GM23338 (cell line): ENCODE measurements around the gene KIF4A. TPM values are rescaled to one million over a fixed set of nuclear protein-coding genes. Genes with fewer than 3 reads are reported as not detected.

ENCODE experiments used
- ATAC-seq: fragments of 200-7000 bp; cut with Tn5 transposase; 3 replicates; pipeline ENCODE4 v1.9.1; 2020
- DNase-seq: peaks from one replicate; pipeline ENCODE4 v3.0.0-alpha.2; 2015; ENCODE audit warnings: low spot score
- H2AFZ ChIP-seq: fragments of 200-600 bp; sonication (generic); 2 replicates; pipeline ENCODE4 v1.8.0; 2016; ENCODE audit warnings: antibody characterized with exemption, mild to moderate bottlenecking, moderate library complexity
- H3F3A ChIP-seq: fragments of 200-600 bp; sonication (generic); replicated peaks from 2 replicates; pipeline ENCODE4 v1.8.0; 2017; ENCODE audit warnings: antibody characterized with exemption, mixed run types, low read depth
- H3K27ac ChIP-seq: fragments of 200-600 bp; sonication (generic); 2 replicates; pipeline ENCODE4 v1.6.1; 2016; ENCODE audit warnings: low read depth
- H3K27me3 ChIP-seq: fragments of 200-600 bp; sonication (generic); 2 replicates; pipeline ENCODE4 v1.8.0; 2016; ENCODE audit warnings: mild to moderate bottlenecking, mixed run types, moderate library complexity; ENCODE audit not compliant: insufficient read depth
- H3K36me3 ChIP-seq: fragments of 200-600 bp; sonication (generic); 2 replicates; pipeline ENCODE4 v1.8.0; 2016; ENCODE audit warnings: mild to moderate bottlenecking; ENCODE audit not compliant: insufficient read depth
- H3K4me1 ChIP-seq: fragments of 200-600 bp; sonication (generic); 2 replicates; pipeline ENCODE4 v1.8.0; 2016; ENCODE audit warnings: mild to moderate bottlenecking, moderate library complexity; ENCODE audit not compliant: insufficient read depth
- H3K4me2 ChIP-seq: fragments of 200-600 bp; sonication (generic); 2 replicates; pipeline ENCODE4 v1.7.1; 2017; ENCODE audit warnings: mixed run types
- H3K4me3 ChIP-seq: fragments of 200-600 bp; sonication (generic); 2 replicates; pipeline ENCODE4 v1.6.1; 2016; ENCODE audit warnings: mixed run types
- H3K79me2 ChIP-seq: fragments of 200-600 bp; sonication (generic); replicated peaks from 2 replicates; pipeline ENCODE4 v1.8.0; 2017; ENCODE audit warnings: mild to moderate bottlenecking; ENCODE audit not compliant: insufficient read depth
- H3K9me2 ChIP-seq: fragments of 200-600 bp; sonication (generic); 2 replicates; pipeline ENCODE4 v1.8.0; 2017; ENCODE audit not compliant: insufficient read depth
- H4K20me1 ChIP-seq: fragments of 200-600 bp; sonication (generic); replicated peaks from 2 replicates; pipeline ENCODE4 v1.8.0; 2017; ENCODE audit warnings: mild to moderate bottlenecking; ENCODE audit not compliant: insufficient read depth
- H3K27ac Mint-ChIP-seq: 2 replicates; pipeline ENCODE4 v1.8.0; 2020; ENCODE audit warnings: inconsistent platforms, mild to moderate bottlenecking, moderate library complexity, mixed read lengths
- H3K27me3 Mint-ChIP-seq: 3 replicates; pipeline ENCODE4 v1.8.0; 2022; ENCODE audit warnings: low read depth, mild to moderate bottlenecking, moderate library complexity, mixed read lengths, inconsistent platforms; ENCODE audit not compliant: insufficient read depth, poor library complexity
- H3K36me3 Mint-ChIP-seq: 3 replicates; pipeline ENCODE4 v1.8.0; 2021; ENCODE audit warnings: low read depth, mild to moderate bottlenecking, inconsistent platforms, moderate library complexity, mixed read lengths
- H3K4me1 Mint-ChIP-seq: 3 replicates; pipeline ENCODE4 v1.8.0; 2020; ENCODE audit warnings: mild to moderate bottlenecking, inconsistent platforms, mixed read lengths
- H3K4me3 Mint-ChIP-seq: 3 replicates; pipeline ENCODE4 v1.8.0; 2021; ENCODE audit warnings: moderate library complexity, mild to moderate bottlenecking, inconsistent platforms, mixed read lengths
- H3K9me3 Mint-ChIP-seq: 3 replicates; pipeline ENCODE4 v1.8.0; 2020; ENCODE audit warnings: moderate library complexity, mild to moderate bottlenecking, inconsistent platforms, mixed read lengths
- CREB1 ChIP-seq: fragments of 250-450 bp; sonication (Bioruptor Pico); IDR thresholded peaks from 2 replicates; pipeline ENCODE4 v1.5.0; 2020; ENCODE audit warnings: low read depth, mild to moderate bottlenecking, moderate library complexity
- EZH2phosphoT487 ChIP-seq: fragments of 200-600 bp; sonication (generic); IDR thresholded peaks from one replicate; pipeline ENCODE4 v1.8.1; 2018; ENCODE audit warnings: antibody characterized with exemption; ENCODE audit not compliant: unreplicated experiment
- JUNB ChIP-seq: IDR thresholded peaks from one replicate; pipeline ENCODE4 v1.6.1; 2016; ENCODE audit warnings: antibody characterized with exemption; ENCODE audit not compliant: unreplicated experiment
- NANOG ChIP-seq: IDR thresholded peaks from 2 replicates; pipeline ENCODE4 v1.6.1; 2016; ENCODE audit warnings: antibody characterized with exemption, borderline replicate concordance
- POLR2AphosphoS5 ChIP-seq: IDR thresholded peaks from 2 replicates; pipeline ENCODE4 v1.6.1; 2016; ENCODE audit warnings: antibody characterized with exemption, low read depth
- ZNF331 ChIP-seq: fragments of 250-450 bp; sonication (Bioruptor Pico); IDR thresholded peaks from 2 replicates; pipeline ENCODE4 v1.5.0; 2020; ENCODE audit warnings: low read depth, mild to moderate bottlenecking, moderate library complexity
- polyA plus RNA-seq: library from polyadenylated mRNA; unstranded; fragments of >200 nt; fragmentation: Nextera tagmentation; extraction: Ambion mirVana; gene quantifications from 2 replicates; pipeline ENCODE4 v1.2.1, GENCODE V29; 2016
- total RNA-seq: library from RNA; depleted of rRNA; stranded (reverse); fragments of >200 nt; shearing (Covaris generic); gene quantifications from 2 replicates; pipeline ENCODE4 v1.2.3, GENCODE V29; 2014
- TF ChIP-seq, protein P1 (sequence below): fragments of 250-450 bp; sonication (Bioruptor Pico); IDR thresholded peaks from 2 replicates; pipeline ENCODE4 v1.5.0; 2020; ENCODE audit warnings: mild to moderate bottlenecking, moderate library complexity
- TF ChIP-seq, protein P2 (sequence below), 2 experiments: fragments of 200-600 bp in 1 of 2; sonication (generic) in 1 of 2; conservative IDR thresholded peaks; 2 replicates each; pipeline versions ENCODE4 v1.5.1 to v1.6.1; 2016 to 2017; ENCODE audit warnings: antibody characterized with exemption in 2 of 2, low read depth in 2 of 2, mild to moderate bottlenecking in 2 of 2, moderate library complexity in 1 of 2

KIF4A gene
- total and polyA plus RNA-seq, 2 experiments from 2014 or later = 21.5 to 27.6 TPM

DNA sequence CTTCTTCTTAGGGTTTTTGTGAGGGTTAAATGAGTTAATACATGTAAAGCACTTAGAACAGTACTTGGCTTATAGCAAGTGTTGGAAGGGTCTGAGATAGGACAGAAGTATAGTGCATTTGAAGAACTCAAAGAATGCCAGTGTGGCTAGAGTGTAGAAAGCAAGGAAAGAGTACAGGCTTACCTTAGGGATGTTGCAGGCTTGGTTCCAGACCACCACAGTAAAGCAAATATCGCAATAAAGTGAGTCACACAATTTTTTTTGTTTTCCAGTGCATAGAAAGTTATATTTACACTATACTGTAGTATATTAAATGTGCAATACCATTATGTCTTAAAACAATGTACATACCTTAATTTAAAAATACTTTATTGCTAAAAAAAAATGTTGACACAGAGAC, 41.3 kb downstream of the KIF4A start (continued):
- TF ChIP-seq, protein P1, sequence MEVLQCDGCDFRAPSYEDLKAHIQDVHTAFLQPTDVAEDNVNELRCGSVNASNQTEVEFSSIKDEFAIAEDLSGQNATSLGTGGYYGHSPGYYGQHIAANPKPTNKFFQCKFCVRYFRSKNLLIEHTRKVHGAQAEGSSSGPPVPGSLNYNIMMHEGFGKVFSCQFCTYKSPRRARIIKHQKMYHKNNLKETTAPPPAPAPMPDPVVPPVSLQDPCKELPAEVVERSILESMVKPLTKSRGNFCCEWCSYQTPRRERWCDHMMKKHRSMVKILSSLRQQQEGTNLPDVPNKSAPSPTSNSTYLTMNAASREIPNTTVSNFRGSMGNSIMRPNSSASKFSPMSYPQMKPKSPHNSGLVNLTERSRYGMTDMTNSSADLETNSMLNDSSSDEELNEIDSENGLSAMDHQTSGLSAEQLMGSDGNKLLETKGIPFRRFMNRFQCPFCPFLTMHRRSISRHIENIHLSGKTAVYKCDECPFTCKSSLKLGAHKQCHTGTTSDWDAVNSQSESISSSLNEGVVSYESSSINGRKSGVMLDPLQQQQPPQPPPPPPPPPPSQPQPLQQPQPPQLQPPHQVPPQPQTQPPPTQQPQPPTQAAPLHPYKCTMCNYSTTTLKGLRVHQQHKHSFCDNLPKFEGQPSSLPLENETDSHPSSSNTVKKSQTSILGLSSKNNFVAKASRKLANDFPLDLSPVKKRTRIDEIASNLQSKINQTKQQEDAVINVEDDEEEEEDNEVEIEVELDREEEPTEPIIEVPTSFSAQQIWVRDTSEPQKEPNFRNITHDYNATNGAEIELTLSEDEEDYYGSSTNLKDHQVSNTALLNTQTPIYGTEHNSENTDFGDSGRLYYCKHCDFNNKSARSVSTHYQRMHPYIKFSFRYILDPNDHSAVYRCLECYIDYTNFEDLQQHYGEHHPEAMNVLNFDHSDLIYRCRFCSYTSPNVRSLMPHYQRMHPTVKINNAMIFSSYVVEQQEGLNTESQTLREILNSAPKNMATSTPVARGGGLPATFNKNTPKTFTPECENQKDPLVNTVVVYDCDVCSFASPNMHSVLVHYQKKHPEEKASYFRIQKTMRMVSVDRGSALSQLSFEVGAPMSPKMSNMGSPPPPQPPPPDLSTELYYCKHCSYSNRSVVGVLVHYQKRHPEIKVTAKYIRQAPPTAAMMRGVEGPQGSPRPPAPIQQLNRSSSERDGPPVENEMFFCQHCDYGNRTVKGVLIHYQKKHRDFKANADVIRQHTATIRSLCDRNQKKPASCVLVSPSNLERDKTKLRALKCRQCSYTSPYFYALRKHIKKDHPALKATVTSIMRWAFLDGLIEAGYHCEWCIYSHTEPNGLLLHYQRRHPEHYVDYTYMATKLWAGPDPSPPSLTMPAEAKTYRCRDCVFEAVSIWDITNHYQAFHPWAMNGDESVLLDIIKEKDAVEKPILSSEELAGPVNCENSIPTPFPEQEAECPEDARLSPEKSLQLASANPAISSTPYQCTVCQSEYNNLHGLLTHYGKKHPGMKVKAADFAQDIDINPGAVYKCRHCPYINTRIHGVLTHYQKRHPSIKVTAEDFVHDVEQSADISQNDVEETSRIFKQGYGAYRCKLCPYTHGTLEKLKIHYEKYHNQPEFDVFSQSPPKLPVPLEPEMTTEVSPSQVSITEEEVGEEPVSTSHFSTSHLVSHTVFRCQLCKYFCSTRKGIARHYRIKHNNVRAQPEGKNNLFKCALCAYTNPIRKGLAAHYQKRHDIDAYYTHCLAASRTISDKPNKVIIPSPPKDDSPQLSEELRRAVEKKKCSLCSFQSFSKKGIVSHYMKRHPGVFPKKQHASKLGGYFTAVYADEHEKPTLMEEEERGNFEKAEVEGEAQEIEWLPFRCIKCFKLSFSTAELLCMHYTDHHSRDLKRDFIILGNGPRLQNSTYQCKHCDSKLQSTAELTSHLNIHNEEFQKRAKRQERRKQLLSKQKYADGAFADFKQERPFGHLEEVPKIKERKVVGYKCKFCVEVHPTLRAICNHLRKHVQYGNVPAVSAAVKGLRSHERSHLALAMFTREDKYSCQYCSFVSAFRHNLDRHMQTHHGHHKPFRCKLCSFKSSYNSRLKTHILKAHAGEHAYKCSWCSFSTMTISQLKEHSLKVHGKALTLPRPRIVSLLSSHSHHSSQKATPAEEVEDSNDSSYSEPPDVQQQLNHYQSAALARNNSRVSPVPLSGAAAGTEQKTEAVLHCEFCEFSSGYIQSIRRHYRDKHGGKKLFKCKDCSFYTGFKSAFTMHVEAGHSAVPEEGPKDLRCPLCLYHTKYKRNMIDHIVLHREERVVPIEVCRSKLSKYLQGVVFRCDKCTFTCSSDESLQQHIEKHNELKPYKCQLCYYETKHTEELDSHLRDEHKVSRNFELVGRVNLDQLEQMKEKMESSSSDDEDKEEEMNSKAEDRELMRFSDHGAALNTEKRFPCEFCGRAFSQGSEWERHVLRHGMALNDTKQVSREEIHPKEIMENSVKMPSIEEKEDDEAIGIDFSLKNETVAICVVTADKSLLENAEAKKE (CRISPR knock-in tag) = no peak
- no peak for TF ChIP-seq EZH2phosphoT487
- no peak for TF ChIP-seq ZNF331 (CRISPR knock-in tag)
- no peak for TF ChIP-seq POLR2AphosphoS5
- no peak for TF ChIP-seq JUNB
- no peak for TF ChIP-seq NANOG

DNA sequence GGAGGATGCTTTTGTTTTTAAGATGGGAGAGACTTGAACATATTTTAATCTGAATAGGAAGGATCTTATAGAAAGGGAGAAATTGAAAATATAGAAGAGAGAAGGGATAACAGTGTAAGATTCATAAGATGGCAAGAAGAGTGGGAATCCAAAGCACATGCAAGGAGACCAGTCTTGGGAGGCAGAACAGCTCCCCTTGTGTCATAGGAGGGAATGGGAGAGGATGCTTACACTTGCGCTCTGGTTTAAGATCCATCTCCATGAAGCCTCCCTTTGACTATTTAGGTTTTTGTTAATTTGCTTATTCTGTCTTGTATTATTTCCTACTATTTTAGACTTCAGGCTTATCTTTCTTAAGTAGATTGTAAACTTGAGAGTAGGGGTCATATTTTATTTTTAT, 42.7 kb downstream of the KIF4A start:
- H4K20me1 ChIP-seq = no peaks in the 10 kb centered on the region
- H3K9me2 ChIP-seq = no peaks in the 10 kb centered on the region
- peak; percentile 38; the same call in 2 of the 3 replicates for ATAC-seq
- H3K27ac ChIP-seq = no peak overlapping the region
- TF ChIP-seq, protein P2, sequence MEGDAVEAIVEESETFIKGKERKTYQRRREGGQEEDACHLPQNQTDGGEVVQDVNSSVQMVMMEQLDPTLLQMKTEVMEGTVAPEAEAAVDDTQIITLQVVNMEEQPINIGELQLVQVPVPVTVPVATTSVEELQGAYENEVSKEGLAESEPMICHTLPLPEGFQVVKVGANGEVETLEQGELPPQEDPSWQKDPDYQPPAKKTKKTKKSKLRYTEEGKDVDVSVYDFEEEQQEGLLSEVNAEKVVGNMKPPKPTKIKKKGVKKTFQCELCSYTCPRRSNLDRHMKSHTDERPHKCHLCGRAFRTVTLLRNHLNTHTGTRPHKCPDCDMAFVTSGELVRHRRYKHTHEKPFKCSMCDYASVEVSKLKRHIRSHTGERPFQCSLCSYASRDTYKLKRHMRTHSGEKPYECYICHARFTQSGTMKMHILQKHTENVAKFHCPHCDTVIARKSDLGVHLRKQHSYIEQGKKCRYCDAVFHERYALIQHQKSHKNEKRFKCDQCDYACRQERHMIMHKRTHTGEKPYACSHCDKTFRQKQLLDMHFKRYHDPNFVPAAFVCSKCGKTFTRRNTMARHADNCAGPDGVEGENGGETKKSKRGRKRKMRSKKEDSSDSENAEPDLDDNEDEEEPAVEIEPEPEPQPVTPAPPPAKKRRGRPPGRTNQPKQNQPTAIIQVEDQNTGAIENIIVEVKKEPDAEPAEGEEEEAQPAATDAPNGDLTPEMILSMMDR (conservative IDR thresholded peaks at IDR 0.05; ENCODE audit: low read depth in 2 of 2) = peak; percentile 35 to 44; a peak in 3 of 4 replicates
- no peak for TF ChIP-seq CREB1
- no peak overlapping the region for H3K4me3 ChIP-seq
- no peaks in the 10 kb centered on the region for H3K4me1 Mint-ChIP-seq
- H3K79me2 ChIP-seq = no peaks in the 10 kb centered on the region
- H3K4me2 ChIP-seq = no peak overlapping the region
- peak; percentile 20 for DNase-seq
- H3K36me3 Mint-ChIP-seq = peaks cover 27% of the 10 kb centered on the region
- no peak overlapping the region for H2AFZ ChIP-seq
- no peak overlapping the region for H3K4me3 Mint-ChIP-seq
- H3K9me3 Mint-ChIP-seq = no peaks in the 10 kb centered on the region
- H3K27ac Mint-ChIP-seq = no peak overlapping the region
- H3K27me3 Mint-ChIP-seq = no peaks in the 10 kb centered on the region
- 0 out of 2 replicates have a peak, but pooled peaks cover 5% of the 10 kb centered on the region for H3K36me3 ChIP-seq
- H3K27me3 ChIP-seq = no peaks in the 10 kb centered on the region
- H3K4me1 ChIP-seq = no peaks in the 10 kb centered on the region
- no peaks in the 10 kb centered on the region for H3F3A ChIP-seq
